Measurements from ENCODE around the gene BLMH. TPM values are rescaled to one million over a fixed set of nuclear protein-coding genes. Genes with fewer than 3 reads are reported as not detected.

BLMH gene
- total RNA-seq, 1 experiment from 2014 or later: 94.3 TPM

- Histone ChIP-seq H3K4me3 (ENCODE audit: low read depth, low read length, poor library complexity, severe bottlenecking) (no peak overlapping the region), H3K27ac (ENCODE audit: low read depth, low read length, poor library complexity, severe bottlenecking) (no peak overlapping the region), H3K4me1 (ENCODE audit: insufficient read depth, low read length, poor library complexity, severe bottlenecking) (no peaks in the 10 kb centered on the region), H3K9me3 (ENCODE audit: low read depth, low read length, poor library complexity, severe bottlenecking) (no peaks in the 10 kb centered on the region), H3K27me3 (replicated peaks; ENCODE audit: insufficient read depth, low read depth, low read length, poor library complexity) (peaks cover 5% of the 10 kb centered on the region), H3K36me3 (ENCODE audit: insufficient read depth, low read length, poor library complexity, severe bottlenecking) (no peaks in the 10 kb centered on the region)
- CTCF ChIA-PET: no interaction called here
- intact Hi-C loops (cut with micrococcal nuclease; ENCODE audit: unreplicated experiment): no loop called here
- POLR2A ChIA-PET (ENCODE audit: low non-redundant PET): no interaction called here
- no TSS peak for BruUV-seq (replicated peaks)
- TF ChIP-seq CTCF (conservative IDR thresholded peaks at IDR 0.05; ENCODE audit: low read depth, low read length): no peak
- no peak for TF ChIP-seq EZH2 (IDR thresholded peaks at IDR 0.05; ENCODE audit: borderline replicate concordance, low read depth, low read length, poor library complexity, severe bottlenecking)
- no peak for DNase-seq (ENCODE audit: low spot score)
Observed at GRCh38 chr17:30310562-30310961, 18.8 kb upstream of the BLMH start.

GRCh38 chr17:30309591-30309990, 17.8 kb upstream of the BLMH start:
- ChIA-PET CTCF (no interaction called here), POLR2A (ENCODE audit: low non-redundant PET) (no interaction called here)
- TF ChIP-seq CTCF (conservative IDR thresholded peaks at IDR 0.05; ENCODE audit: low read depth, low read length) (no peak), EZH2 (IDR thresholded peaks at IDR 0.05; ENCODE audit: borderline replicate concordance, low read depth, low read length, poor library complexity, severe bottlenecking) (no peak)
- intact Hi-C loops (cut with micrococcal nuclease; ENCODE audit: unreplicated experiment): no loop called here
- Histone ChIP-seq H3K27me3 (replicated peaks; ENCODE audit: insufficient read depth, low read depth, low read length, poor library complexity) (no peaks in the 10 kb centered on the region), H3K27ac (ENCODE audit: low read depth, low read length, poor library complexity, severe bottlenecking) (no peak overlapping the region), H3K9me3 (ENCODE audit: low read depth, low read length, poor library complexity, severe bottlenecking) (no peaks in the 10 kb centered on the region), H3K4me3 (ENCODE audit: low read depth, low read length, poor library complexity, severe bottlenecking) (no peak overlapping the region), H3K36me3 (ENCODE audit: insufficient read depth, low read length, poor library complexity, severe bottlenecking) (no peaks in the 10 kb centered on the region), H3K4me1 (ENCODE audit: insufficient read depth, low read length, poor library complexity, severe bottlenecking) (no peaks in the 10 kb centered on the region)
- BruUV-seq (replicated peaks): no TSS peak
- no peak for DNase-seq (ENCODE audit: low spot score)

- DNase-seq (ENCODE audit: low spot score): no peak
- intact Hi-C loops (cut with micrococcal nuclease; ENCODE audit: unreplicated experiment): no loop called here
- no TSS peak for BruUV-seq (replicated peaks)
- Histone ChIP-seq H3K4me1 (ENCODE audit: insufficient read depth, low read length, poor library complexity, severe bottlenecking) (no peaks in the 10 kb centered on the region), H3K27me3 (replicated peaks; ENCODE audit: insufficient read depth, low read depth, low read length, poor library complexity) (no peaks in the 10 kb centered on the region), H3K36me3 (ENCODE audit: insufficient read depth, low read length, poor library complexity, severe bottlenecking) (no peaks in the 10 kb centered on the region), H3K27ac (ENCODE audit: low read depth, low read length, poor library complexity, severe bottlenecking) (no peak overlapping the region), H3K9me3 (ENCODE audit: low read depth, low read length, poor library complexity, severe bottlenecking) (no peaks in the 10 kb centered on the region), H3K4me3 (ENCODE audit: low read depth, low read length, poor library complexity, severe bottlenecking) (no peak overlapping the region)
- POLR2A ChIA-PET (ENCODE audit: low non-redundant PET): no interaction called here
- CTCF ChIA-PET: no interaction called here
- no peak for TF ChIP-seq CTCF (conservative IDR thresholded peaks at IDR 0.05; ENCODE audit: low read depth, low read length)
- no peak for TF ChIP-seq EZH2 (IDR thresholded peaks at IDR 0.05; ENCODE audit: borderline replicate concordance, low read depth, low read length, poor library complexity, severe bottlenecking)
Observed at GRCh38 chr17:30308406-30308805, 16.7 kb upstream of the BLMH start.

Measured in A673 (cell line).